ENCODE measurements around the gene KBTBD3. TPM values are rescaled to one million over a fixed set of nuclear protein-coding genes. Genes with fewer than 3 reads are reported as not detected.

Gene KBTBD3
- total RNA-seq, 1 donor from 2014 or later = 3.1 TPM

DNA sequence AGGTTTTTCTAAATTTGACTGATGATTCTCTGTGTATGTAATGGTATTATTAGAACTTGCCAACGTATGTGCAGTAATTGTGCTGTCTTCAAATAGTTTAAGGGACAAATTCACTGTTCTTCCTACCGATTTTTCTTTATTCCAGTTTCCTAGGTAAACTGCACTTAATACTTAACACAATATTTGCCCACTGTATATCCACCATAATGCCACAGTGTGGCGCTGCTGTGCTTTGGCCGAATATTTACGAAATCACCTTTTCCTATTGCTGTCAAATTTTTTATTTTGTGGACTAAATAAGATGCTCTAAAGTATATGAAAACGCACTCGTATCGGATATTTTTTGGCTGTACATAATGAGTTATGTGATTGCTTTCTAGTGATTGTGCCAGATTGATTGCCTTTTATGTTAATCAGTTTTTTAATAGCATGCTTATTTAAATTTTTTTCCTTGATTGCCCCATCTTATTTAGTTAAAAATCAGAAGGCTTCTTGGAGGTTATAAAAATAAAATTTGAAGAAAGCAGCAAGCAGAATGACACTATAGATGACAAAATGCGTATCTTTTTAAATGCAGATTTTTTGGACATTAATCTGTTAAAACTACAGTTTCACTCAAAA lies 10.8 kb upstream of the KBTBD3 start:
- no peak overlapping the region for H3K4me3 Mint-ChIP-seq (ENCODE audit: unreplicated experiment)
- TF ChIP-seq, protein P1, sequence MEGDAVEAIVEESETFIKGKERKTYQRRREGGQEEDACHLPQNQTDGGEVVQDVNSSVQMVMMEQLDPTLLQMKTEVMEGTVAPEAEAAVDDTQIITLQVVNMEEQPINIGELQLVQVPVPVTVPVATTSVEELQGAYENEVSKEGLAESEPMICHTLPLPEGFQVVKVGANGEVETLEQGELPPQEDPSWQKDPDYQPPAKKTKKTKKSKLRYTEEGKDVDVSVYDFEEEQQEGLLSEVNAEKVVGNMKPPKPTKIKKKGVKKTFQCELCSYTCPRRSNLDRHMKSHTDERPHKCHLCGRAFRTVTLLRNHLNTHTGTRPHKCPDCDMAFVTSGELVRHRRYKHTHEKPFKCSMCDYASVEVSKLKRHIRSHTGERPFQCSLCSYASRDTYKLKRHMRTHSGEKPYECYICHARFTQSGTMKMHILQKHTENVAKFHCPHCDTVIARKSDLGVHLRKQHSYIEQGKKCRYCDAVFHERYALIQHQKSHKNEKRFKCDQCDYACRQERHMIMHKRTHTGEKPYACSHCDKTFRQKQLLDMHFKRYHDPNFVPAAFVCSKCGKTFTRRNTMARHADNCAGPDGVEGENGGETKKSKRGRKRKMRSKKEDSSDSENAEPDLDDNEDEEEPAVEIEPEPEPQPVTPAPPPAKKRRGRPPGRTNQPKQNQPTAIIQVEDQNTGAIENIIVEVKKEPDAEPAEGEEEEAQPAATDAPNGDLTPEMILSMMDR (IDR thresholded peaks at IDR 0.05; ENCODE audit: unreplicated experiment) = peak; percentile 92

DNA sequence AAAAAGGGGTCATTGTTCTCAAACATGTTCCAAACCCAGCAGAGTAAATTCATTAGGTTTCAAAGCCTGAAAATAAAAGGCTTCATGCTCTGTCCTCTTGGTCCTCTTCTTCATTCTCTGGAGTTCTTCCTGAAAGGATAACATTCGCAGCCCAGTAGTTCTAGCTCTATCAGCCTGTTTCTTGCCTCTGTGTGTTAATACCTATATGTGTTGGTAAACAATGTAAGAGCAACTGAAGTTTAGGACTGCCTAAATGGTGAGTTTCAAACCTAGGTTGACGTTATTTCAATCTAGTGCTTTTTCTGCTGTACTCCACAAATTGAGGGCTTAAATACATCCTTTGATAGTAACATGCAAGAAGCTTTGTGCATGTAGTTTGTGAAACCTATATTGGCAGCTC lies 9.7 kb upstream of the KBTBD3 start:
- no peaks in the 10 kb centered on the region for H3K36me3 Mint-ChIP-seq (ENCODE audit: low read depth, unreplicated experiment)
- TF ChIP-seq, protein P1 (IDR thresholded peaks at IDR 0.05; ENCODE audit: unreplicated experiment) = no peak

More for the DNA sequence above, 10.8 kb upstream of the KBTBD3 start:
- Mint-ChIP-seq H3K36me3 (ENCODE audit: low read depth, unreplicated experiment) (no peaks in the 10 kb centered on the region), H3K27me3 (ENCODE audit: unreplicated experiment) (no peaks in the 10 kb centered on the region), H3K9me3 (ENCODE audit: unreplicated experiment) (no peaks in the 10 kb centered on the region), H3K4me1 (ENCODE audit: unreplicated experiment) (no peaks in the 10 kb centered on the region), H3K27ac (ENCODE audit: unreplicated experiment) (no peak overlapping the region)
- peak; percentile 41 for DNase-seq (ENCODE audit: low spot score)

DNA sequence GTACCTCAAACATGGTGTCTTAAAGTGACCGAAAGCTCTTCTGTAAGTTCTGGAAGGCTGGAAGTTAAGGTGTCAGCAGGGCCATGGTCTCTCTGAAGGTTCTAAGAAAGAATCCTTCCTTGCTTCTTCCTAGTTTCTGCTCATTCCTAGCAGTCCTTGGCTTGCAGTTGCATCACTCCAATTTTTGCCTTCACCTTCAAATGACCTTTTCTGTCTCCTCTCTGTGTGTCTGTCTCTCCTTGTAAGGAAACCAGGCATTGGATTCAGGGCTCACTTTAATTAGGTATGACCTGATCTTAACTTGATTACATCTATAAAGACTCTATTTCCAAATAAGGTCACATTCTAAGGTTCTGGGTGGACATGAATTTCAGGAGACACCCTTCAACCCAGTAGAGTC lies 9.0 kb upstream of the KBTBD3 start:
- no peak for DNase-seq (ENCODE audit: low spot score)
- no peak overlapping the region for H3K27ac Mint-ChIP-seq (ENCODE audit: unreplicated experiment)
- no peaks in the 10 kb centered on the region for H3K4me1 Mint-ChIP-seq (ENCODE audit: unreplicated experiment)
- no peaks in the 10 kb centered on the region for H3K27me3 Mint-ChIP-seq (ENCODE audit: unreplicated experiment)
- H3K36me3 Mint-ChIP-seq (ENCODE audit: low read depth, unreplicated experiment) = no peaks in the 10 kb centered on the region
- no peak overlapping the region for H3K4me3 Mint-ChIP-seq (ENCODE audit: unreplicated experiment)
- TF ChIP-seq, protein P1 (IDR thresholded peaks at IDR 0.05; ENCODE audit: unreplicated experiment) = no peak
- H3K9me3 Mint-ChIP-seq (ENCODE audit: unreplicated experiment) = no peaks in the 10 kb centered on the region

More for the DNA sequence above, 9.7 kb upstream of the KBTBD3 start:
- Mint-ChIP-seq H3K4me1 (ENCODE audit: unreplicated experiment) (no peaks in the 10 kb centered on the region), H3K4me3 (ENCODE audit: unreplicated experiment) (no peak overlapping the region), H3K27ac (ENCODE audit: unreplicated experiment) (no peak overlapping the region), H3K9me3 (ENCODE audit: unreplicated experiment) (no peaks in the 10 kb centered on the region), H3K27me3 (ENCODE audit: unreplicated experiment) (no peaks in the 10 kb centered on the region)
- no peak for DNase-seq (ENCODE audit: low spot score)

DNA sequence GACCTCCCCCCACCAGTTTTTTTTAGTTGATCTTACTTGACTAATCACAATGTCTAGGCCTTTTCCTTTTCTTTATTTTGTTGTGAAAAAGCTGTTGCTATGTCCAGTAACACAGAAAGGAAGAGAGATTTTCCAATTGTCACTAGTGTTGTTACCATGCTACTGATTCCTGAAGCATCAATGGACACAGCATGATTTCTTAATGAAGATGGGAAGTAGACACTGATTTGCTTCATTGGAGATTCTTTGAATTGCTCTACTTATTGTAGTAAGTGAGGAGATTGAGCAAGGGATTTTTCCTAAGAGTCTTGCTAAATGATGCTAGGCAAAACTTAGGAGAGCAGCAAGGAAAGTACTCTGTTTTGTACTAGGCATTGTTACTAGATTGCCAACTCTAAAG lies 4.9 kb upstream of the KBTBD3 start:
- H3K4me1 Mint-ChIP-seq (ENCODE audit: unreplicated experiment) = peaks cover 6% of the 10 kb centered on the region
- TF ChIP-seq, protein P1 (IDR thresholded peaks at IDR 0.05; ENCODE audit: unreplicated experiment) = no peak
- no peaks in the 10 kb centered on the region for H3K9me3 Mint-ChIP-seq (ENCODE audit: unreplicated experiment)
- no peaks in the 10 kb centered on the region for H3K27me3 Mint-ChIP-seq (ENCODE audit: unreplicated experiment)
- H3K36me3 Mint-ChIP-seq (ENCODE audit: low read depth, unreplicated experiment) = peaks cover 8% of the 10 kb centered on the region
- no peak for DNase-seq (ENCODE audit: low spot score)
- H3K4me3 Mint-ChIP-seq (ENCODE audit: unreplicated experiment) = no peak overlapping the region
- no peak overlapping the region for H3K27ac Mint-ChIP-seq (ENCODE audit: unreplicated experiment)

DNA sequence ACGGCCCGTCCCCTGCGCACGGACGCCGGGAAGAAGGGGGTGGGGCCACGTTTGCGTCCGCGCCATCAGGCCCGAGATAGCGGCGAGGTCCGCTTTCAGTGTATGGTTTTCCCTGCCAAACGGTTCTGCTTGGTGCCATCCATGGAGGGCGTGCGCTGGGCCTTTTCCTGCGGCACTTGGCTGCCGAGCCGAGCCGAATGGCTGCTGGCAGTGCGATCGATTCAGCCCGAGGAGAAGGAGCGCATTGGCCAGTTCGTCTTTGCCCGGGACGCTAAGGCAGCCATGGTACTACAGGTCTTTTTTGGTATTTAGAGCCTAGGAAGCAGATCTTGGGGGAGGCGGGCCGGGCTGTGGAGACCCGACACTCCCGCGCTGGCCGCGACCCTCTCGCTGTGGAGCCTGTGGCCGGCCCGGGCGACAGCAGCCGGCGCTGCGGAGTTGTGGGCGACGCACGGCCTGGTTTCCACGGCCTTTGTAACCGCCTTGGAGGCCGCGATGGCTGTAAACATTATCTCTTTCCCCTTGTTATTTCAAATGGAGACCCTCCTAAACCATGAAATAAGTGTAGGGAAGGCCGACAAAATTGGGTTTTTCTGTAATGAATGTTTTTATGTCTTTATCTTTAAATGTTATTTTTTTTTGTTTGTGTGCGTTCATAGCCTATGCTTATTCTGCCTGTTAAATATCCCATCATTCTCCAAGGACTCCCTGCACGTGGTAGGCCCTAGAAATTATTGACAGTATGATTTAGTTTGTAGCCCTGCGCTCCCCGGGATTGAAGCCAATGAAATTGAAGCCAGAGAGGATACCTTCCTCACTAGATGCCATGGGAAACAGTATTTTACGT lies 685 bp upstream of the KBTBD3 start, which contains the start of gene AASDHPPT:
AASDHPPT (plus strand) TSS at position 54 of the 847 bp plus-strand sequence; CDS start at position 103, 49 bp downstream.
- Mint-ChIP-seq H3K36me3 (ENCODE audit: low read depth, unreplicated experiment) (peaks cover 8% of the 10 kb centered on the region), H3K4me1 (ENCODE audit: unreplicated experiment) (peaks cover 11% of the 10 kb centered on the region), H3K27ac (ENCODE audit: unreplicated experiment) (peak within 1 kb of the TSS; percentile 95), H3K4me3 (ENCODE audit: unreplicated experiment) (peak within 1 kb of the TSS; percentile 97), H3K9me3 (ENCODE audit: unreplicated experiment) (no peaks in the 10 kb centered on the region), H3K27me3 (ENCODE audit: unreplicated experiment) (peaks cover 3% of the 10 kb centered on the region)
- DNase-seq (ENCODE audit: low spot score) = peak; percentile 54
- TF ChIP-seq, protein P1 (IDR thresholded peaks at IDR 0.05; ENCODE audit: unreplicated experiment) = no peak
